Activated naive CD8-positive, alpha-beta T cell (primary cell): ENCODE measurements around the gene GTF3C1.

Experiments
- H3K27ac Mint-ChIP-seq: one replicate; pipeline ENCODE4 v1.8.0; 2021; ENCODE audit warnings: mixed read lengths
- H3K27me3 Mint-ChIP-seq: one replicate; pipeline ENCODE4 v1.8.0; 2021; ENCODE audit warnings: mixed read lengths
- H3K36me3 Mint-ChIP-seq: one replicate; pipeline ENCODE4 v1.8.0; 2021; ENCODE audit warnings: mixed read lengths
- H3K4me1 Mint-ChIP-seq: one replicate; pipeline ENCODE4 v1.8.0; 2021; ENCODE audit warnings: low read depth, mixed read lengths
- H3K4me3 Mint-ChIP-seq: one replicate; pipeline ENCODE4 v1.8.0; 2021; ENCODE audit warnings: mild to moderate bottlenecking, mixed read lengths
- H3K9me3 Mint-ChIP-seq: one replicate; pipeline ENCODE4 v1.8.0; 2021; ENCODE audit warnings: low read depth, mixed read lengths

The GTF3C1 gene

GRCh38 chr16:27543801-27544200 is 5.9 kb downstream of the GTF3C1 start:
- Mint-ChIP-seq H3K4me3 (no peak overlapping the region), H3K27me3 (no peaks in the 10 kb centered on the region), H3K4me1 (peaks cover 24% of the 10 kb centered on the region), H3K27ac (no peak overlapping the region), H3K9me3 (no peaks in the 10 kb centered on the region), H3K36me3 (peaks cover 25% of the 10 kb centered on the region)

GRCh38 chr16:27539636-27540035 is 10.1 kb downstream of the GTF3C1 start:
- no peaks in the 10 kb centered on the region for H3K27me3 Mint-ChIP-seq
- no peaks in the 10 kb centered on the region for H3K9me3 Mint-ChIP-seq
- H3K4me1 Mint-ChIP-seq: peaks cover 2% of the 10 kb centered on the region
- no peak overlapping the region for H3K27ac Mint-ChIP-seq
- peaks cover 33% of the 10 kb centered on the region for H3K36me3 Mint-ChIP-seq
- no peak overlapping the region for H3K4me3 Mint-ChIP-seq

DNA sequence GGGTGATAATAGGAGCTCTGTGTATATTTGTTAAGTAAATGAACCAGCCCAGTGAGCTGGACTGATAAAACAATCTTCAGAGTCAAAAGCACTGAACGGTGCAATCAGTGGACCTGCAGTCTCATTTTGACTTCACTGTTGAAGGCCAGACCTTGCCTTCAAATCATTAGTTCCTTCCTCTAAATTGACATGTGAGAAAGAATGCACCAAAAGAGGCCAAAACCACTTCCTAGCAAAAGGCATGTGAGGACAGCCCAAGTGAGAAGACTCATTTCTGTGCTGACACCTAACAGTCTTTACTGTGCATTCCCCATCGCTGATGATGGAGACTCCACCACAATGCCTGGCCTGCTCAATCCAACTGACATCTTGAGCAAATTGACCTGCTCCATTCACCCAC is 10.6 kb downstream of the GTF3C1 start:
- Mint-ChIP-seq H3K27me3 (no peaks in the 10 kb centered on the region), H3K4me1 (peaks cover 2% of the 10 kb centered on the region), H3K27ac (no peak overlapping the region), H3K4me3 (no peak overlapping the region), H3K36me3 (peaks cover 30% of the 10 kb centered on the region), H3K9me3 (no peaks in the 10 kb centered on the region)

DNA sequence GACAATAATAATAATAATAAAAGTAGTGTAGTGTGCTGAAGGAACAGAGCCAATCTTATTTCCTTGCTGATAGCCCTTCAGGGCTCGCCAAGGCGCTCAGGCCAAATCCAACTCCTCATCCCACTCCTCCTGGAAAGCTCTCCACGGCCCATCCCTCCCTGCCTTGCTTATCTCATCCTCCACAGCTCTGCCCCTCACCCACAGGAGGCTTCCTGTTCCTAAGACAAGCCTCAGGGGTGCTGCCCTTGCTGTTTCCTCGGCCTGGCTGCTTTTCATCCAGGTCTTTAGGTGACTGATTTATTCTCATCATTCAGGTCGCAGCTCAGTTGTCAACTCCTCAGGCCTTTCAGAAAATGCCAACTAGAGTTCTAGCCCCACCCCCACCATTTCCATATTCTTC is 11.2 kb downstream of the GTF3C1 start:
- Mint-ChIP-seq H3K9me3 (no peaks in the 10 kb centered on the region), H3K4me1 (peaks cover 2% of the 10 kb centered on the region), H3K27ac (peak overlapping the region; percentile 50), H3K27me3 (no peaks in the 10 kb centered on the region), H3K4me3 (no peak overlapping the region), H3K36me3 (peaks cover 30% of the 10 kb centered on the region)

DNA sequence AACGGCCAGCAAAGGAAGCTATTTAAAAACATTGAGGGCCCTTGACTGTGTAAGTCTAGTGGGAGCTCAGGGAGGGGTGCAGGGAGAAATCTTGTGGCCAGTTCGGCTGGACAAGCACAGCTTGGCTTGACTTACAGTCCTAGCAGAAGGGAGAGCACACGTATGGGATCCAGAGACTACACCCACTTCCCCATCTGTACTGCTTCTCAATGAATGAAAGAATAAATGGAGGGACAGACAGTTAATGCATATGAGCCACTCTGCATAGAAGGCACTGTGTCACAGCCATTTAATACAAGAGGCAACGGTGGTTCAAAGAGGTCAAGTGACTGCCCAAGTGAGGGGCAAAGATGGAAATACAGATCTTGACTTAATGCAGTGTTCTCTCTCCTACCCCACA is 15.5 kb downstream of the GTF3C1 start:
- Mint-ChIP-seq H3K27me3 (no peaks in the 10 kb centered on the region), H3K4me3 (no peak overlapping the region), H3K9me3 (no peaks in the 10 kb centered on the region), H3K4me1 (peaks cover 2% of the 10 kb centered on the region), H3K36me3 (peaks cover 23% of the 10 kb centered on the region), H3K27ac (no peak overlapping the region)

- peaks cover 20% of the 10 kb centered on the region for H3K36me3 Mint-ChIP-seq
These were observed 17.6 kb downstream of the GTF3C1 start for GRCh38 chr16:27531826-27532800.

DNA sequence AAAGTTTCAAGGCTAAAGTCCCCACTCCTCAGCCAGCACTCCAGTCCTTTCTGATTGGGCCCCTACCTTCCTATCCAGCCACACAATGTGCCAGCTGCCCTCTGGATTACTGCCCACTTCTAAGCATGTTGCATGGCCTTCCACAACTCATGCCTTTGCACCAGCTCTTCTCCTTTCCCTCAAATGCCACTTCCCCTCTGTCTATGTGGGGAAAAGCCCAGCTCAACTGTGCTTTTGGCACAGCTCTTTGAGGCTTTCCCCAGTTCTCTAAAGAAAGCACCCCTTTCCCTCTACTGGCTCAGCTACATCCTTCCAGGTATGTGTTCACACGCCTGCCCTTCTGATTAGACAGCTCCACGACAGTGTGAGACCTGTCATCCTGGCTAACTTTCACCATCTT is 18.5 kb downstream of the GTF3C1 start:
- no peaks in the 10 kb centered on the region for H3K27me3 Mint-ChIP-seq
- H3K9me3 Mint-ChIP-seq: no peaks in the 10 kb centered on the region
- H3K27ac Mint-ChIP-seq: no peak overlapping the region
- H3K36me3 Mint-ChIP-seq: peaks cover 17% of the 10 kb centered on the region
- H3K4me1 Mint-ChIP-seq: peaks cover 2% of the 10 kb centered on the region
- no peak overlapping the region for H3K4me3 Mint-ChIP-seq

More at GRCh38 chr16:27531826-27532800, 17.6 kb downstream of the GTF3C1 start:
- no peak overlapping the region for H3K4me3 Mint-ChIP-seq
- H3K27me3 Mint-ChIP-seq: no peaks in the 10 kb centered on the region
- H3K27ac Mint-ChIP-seq: no peak overlapping the region
- no peaks in the 10 kb centered on the region for H3K9me3 Mint-ChIP-seq
- H3K4me1 Mint-ChIP-seq: peaks cover 2% of the 10 kb centered on the region

- Mint-ChIP-seq H3K36me3 (peaks cover 15% of the 10 kb centered on the region), H3K4me1 (peaks cover 2% of the 10 kb centered on the region), H3K9me3 (no peaks in the 10 kb centered on the region), H3K27ac (no peak overlapping the region), H3K4me3 (no peak overlapping the region), H3K27me3 (no peaks in the 10 kb centered on the region)
These were observed 19.8 kb downstream of the GTF3C1 start for GRCh38 chr16:27529962-27530361.

- peaks cover 15% of the 10 kb centered on the region for H3K36me3 Mint-ChIP-seq
- H3K27ac Mint-ChIP-seq: no peak overlapping the region
- H3K27me3 Mint-ChIP-seq: no peaks in the 10 kb centered on the region
- H3K4me3 Mint-ChIP-seq: no peak overlapping the region
- H3K9me3 Mint-ChIP-seq: no peaks in the 10 kb centered on the region
- H3K4me1 Mint-ChIP-seq: peaks cover 2% of the 10 kb centered on the region
These were observed 21.4 kb downstream of the GTF3C1 start for GRCh38 chr16:27528294-27528693.

DNA sequence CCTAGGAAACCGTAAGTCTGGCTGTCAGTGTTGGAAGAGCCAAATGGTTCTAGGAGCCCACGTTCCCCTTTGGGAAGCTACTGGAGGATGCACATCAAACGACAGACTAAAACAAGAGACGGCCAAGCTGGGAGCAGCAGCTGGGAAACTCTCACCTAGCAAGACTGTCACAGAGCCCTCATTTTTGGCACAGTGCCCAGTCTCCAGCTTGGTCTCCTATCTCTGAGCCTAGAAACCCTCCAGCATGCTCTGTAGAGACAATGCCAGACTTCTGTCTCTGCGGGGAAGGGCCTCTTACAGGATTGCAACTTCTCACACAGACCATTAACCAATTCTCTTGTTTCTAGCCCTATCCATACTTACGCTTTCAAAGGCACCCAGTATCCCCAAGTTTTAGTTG is 23.5 kb downstream of the GTF3C1 start:
- Mint-ChIP-seq H3K36me3 (peaks cover 10% of the 10 kb centered on the region), H3K27me3 (no peaks in the 10 kb centered on the region), H3K4me3 (no peak overlapping the region), H3K9me3 (no peaks in the 10 kb centered on the region), H3K4me1 (no peaks in the 10 kb centered on the region), H3K27ac (no peak overlapping the region)

- no peak overlapping the region for H3K27ac Mint-ChIP-seq
- H3K4me3 Mint-ChIP-seq: no peak overlapping the region
- peaks cover 5% of the 10 kb centered on the region for H3K36me3 Mint-ChIP-seq
- H3K9me3 Mint-ChIP-seq: no peaks in the 10 kb centered on the region
- no peaks in the 10 kb centered on the region for H3K4me1 Mint-ChIP-seq
- no peaks in the 10 kb centered on the region for H3K27me3 Mint-ChIP-seq
These were observed 27.5 kb downstream of the GTF3C1 start for GRCh38 chr16:27522173-27522707.

GRCh38 chr16:27520982-27521673 is 28.6 kb downstream of the GTF3C1 start:
- Mint-ChIP-seq H3K4me3 (no peak overlapping the region), H3K9me3 (no peaks in the 10 kb centered on the region), H3K4me1 (no peaks in the 10 kb centered on the region), H3K36me3 (peaks cover 6% of the 10 kb centered on the region), H3K27ac (no peak overlapping the region), H3K27me3 (no peaks in the 10 kb centered on the region)

- H3K4me3 Mint-ChIP-seq: no peak overlapping the region
- H3K36me3 Mint-ChIP-seq: peaks cover 4% of the 10 kb centered on the region
- H3K9me3 Mint-ChIP-seq: no peaks in the 10 kb centered on the region
- no peak overlapping the region for H3K27ac Mint-ChIP-seq
- no peaks in the 10 kb centered on the region for H3K27me3 Mint-ChIP-seq
- H3K4me1 Mint-ChIP-seq: no peaks in the 10 kb centered on the region
These were observed 31.5 kb downstream of the GTF3C1 start for GRCh38 chr16:27518226-27518625.

GRCh38 chr16:27517664-27518063 is 32.0 kb downstream of the GTF3C1 start:
- Mint-ChIP-seq H3K27me3 (no peaks in the 10 kb centered on the region), H3K9me3 (no peaks in the 10 kb centered on the region), H3K36me3 (peaks cover 2% of the 10 kb centered on the region), H3K4me1 (no peaks in the 10 kb centered on the region), H3K27ac (no peak overlapping the region), H3K4me3 (no peak overlapping the region)

- no peak overlapping the region for H3K27ac Mint-ChIP-seq
- H3K4me3 Mint-ChIP-seq: no peak overlapping the region
- H3K27me3 Mint-ChIP-seq: no peaks in the 10 kb centered on the region
- H3K9me3 Mint-ChIP-seq: no peaks in the 10 kb centered on the region
- H3K36me3 Mint-ChIP-seq: peaks cover 2% of the 10 kb centered on the region
- no peaks in the 10 kb centered on the region for H3K4me1 Mint-ChIP-seq
These were observed 33.3 kb downstream of the GTF3C1 start for GRCh38 chr16:27516365-27516764.
